Frontal cortex (tissue), 4 donors: ENCODE data around the gene CCDC102B. TPM values are rescaled to one million over a fixed set of nuclear protein-coding genes. Genes with fewer than 3 reads are reported as not detected.
A peak's percentile ranks its signal among the peaks of the same experiment; 100 is the strongest.
"Not testable (repeated sequence)": the region's sequence is repeated elsewhere in the genome, so short reads cannot be mapped to it uniquely, and the experiment has no call there.

Experiments used
- DNase-seq, 2 donors: peaks; one replicate each; pipeline ENCODE4 v3.0.0; 2012; ENCODE audit warnings: low spot score in 2 of 2
- FAIRE-seq: peaks from 2 replicates; lab custom pipeline; 2012; peaks lifted over from hg19 to GRCh38; lab: Jason Lieb, UNC
- total RNA-seq: library from RNA; depleted of rRNA; stranded (reverse); fragments of >200 nt; gene quantifications from one replicate; pipeline ENCODE4 v1.2.3, GENCODE V29; 2014
- donor health status: control.
- donor health status: control.
- donor health status: control.

The CCDC102B gene
- 12.2 TPM for total RNA-seq

- DNase-seq (no peak), FAIRE-seq (no peak)
These were observed at the start of gene CCDC102B for GRCh38 chr18:68797871-68798270. Gene CCDC102B (plus strand): TSS chr18:68798080. CDS start chr18:68836764, 38,684 bp downstream.

DNA sequence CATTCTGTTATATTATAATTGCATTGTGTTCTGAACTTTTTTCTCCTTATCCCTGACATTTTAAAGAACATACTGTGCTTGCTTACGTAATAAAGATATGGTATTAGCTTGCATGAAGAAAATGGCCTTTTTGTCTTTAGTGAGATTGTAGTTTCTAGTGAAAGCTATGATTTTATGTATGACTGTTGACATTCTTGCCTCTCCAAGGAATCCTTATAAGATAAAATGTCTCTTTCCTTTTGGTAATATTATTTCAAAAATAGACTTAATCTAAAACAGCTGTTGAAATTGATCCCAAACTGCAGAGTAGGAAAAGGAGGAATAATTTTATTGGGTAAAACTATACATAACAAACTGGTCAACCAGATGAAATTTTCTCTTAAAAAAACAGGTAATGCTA, 40.8 kb upstream of the CCDC102B start:
- no peak for FAIRE-seq
- DNase-seq = no peak

DNA sequence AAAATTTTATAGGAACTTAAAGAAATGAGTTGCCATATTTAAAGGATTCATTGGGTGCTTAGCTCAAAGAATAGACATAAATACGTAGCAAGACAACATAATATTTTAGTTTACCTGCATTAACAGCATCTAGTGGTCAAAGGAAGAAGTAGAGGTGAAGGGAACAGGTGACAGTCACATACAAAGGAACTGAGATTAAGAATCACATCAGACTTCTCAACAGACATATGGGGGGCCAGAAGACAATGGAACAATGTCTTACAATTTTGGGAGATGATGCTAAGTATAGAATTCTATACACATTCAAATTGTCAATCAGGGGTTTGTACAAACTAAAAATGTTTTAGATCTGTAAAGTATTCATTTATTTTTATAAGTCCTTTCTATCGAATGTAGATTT, 38.6 kb upstream of the CCDC102B start:
- no peak for FAIRE-seq
- no peak for DNase-seq

- FAIRE-seq = no peak
- no peak for DNase-seq
These were observed 34.8 kb upstream of the CCDC102B start for GRCh38 chr18:68763083-68763482.

DNA sequence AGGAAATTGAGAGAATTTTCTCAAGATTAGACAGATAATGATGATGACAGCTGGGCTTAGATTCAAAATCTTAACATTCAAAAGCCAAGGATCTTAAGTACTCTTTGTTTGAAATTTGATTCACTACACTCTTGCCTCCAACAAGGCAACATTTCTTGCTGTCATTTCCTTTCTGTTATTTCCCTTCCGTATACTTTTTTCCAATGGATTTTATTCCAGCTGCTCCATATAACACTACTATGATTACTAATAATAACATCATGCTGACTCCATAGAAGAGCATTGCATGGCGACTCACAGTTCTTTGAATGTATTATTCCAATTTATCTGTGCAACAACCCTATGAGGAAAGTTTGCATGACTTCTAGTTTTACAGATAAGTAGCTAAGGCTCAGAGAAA, 33.9 kb upstream of the CCDC102B start:
- DNase-seq (no peak), FAIRE-seq (no peak)

GRCh38 chr18:68766433-68766832, 31.4 kb upstream of the CCDC102B start:
- no peak for DNase-seq
- no peak for FAIRE-seq

DNA sequence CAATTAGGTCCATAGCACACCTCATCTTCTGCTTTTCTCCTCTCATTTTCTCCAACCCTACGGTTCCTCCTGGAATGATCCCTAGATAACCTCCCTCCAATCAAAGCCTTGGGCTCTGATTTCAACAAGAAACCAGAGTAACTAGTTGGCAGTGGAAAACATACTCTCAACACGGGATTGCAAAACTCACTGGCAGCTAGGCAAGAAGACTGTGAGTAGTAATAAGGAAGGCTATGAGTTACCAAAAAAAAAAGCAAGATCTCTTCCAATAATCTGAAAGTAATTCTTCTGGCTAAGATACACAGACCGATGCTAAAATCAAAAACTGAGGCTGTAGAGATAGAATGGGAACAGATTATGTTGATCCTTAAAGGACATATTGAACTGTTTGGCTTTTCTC, 28.4 kb upstream of the CCDC102B start:
- FAIRE-seq (no peak), DNase-seq (no peak)

DNA sequence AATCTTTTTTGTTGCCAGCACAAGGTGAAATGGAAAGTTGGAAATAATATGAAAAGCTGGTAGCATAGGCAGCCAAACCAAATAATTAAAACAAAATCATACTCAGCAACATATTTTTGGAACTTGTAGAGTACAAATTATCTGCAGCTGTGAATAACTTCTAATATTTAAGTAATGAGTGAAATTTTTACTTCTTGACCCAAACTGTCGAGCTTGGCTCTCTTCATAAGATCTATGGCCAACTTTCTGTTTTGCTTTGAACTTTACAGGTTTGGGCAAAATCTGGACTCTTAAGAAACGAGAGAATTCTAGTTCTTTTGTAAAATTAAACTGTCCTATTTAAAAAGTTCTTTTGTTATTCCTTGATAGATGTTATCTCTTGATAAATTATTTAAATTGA, 25.6 kb upstream of the CCDC102B start:
- FAIRE-seq (peak; percentile 57), DNase-seq (no peak)

DNA sequence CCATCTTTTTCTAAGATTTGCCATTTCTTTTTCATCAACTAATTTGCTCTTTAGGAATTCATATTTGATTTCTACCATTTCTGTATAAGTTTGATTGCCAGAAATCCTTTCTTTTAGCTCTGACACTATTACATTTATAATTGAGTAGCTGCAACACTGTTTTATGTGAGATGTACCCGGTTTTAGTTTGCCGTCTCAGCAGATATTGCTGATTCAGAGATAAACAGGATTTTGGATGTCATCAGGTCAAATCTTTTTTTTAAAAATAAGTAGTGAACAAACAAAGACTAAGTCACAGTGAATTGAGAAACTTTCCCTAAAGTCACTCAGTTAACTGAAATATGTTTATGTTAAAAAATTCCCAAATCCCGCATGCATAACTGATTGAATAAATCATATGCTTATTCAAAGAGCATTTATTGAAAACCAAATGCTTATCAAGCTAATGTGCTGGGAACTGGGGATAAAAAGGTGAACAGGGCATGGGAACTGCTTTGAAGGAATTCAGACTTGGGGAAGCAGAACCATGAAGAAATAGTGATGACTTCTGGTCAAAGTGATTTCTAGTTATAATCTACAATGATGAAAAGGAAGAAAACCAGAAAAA, 19.5 kb upstream of the CCDC102B start:
- FAIRE-seq (no peak), DNase-seq (no peak)

- FAIRE-seq = peak; percentile 21
- DNase-seq = no peak
These were observed 18.7 kb upstream of the CCDC102B start for GRCh38 chr18:68779169-68779568.

- FAIRE-seq (no peak), DNase-seq (no peak)
These were observed 16.9 kb upstream of the CCDC102B start for GRCh38 chr18:68780802-68781635.

GRCh38 chr18:68783506-68783905, 14.4 kb upstream of the CCDC102B start:
- no peak for DNase-seq
- FAIRE-seq = no peak

- FAIRE-seq (no peak), DNase-seq (no peak)
These were observed 13.8 kb upstream of the CCDC102B start for GRCh38 chr18:68784071-68784470.

DNA sequence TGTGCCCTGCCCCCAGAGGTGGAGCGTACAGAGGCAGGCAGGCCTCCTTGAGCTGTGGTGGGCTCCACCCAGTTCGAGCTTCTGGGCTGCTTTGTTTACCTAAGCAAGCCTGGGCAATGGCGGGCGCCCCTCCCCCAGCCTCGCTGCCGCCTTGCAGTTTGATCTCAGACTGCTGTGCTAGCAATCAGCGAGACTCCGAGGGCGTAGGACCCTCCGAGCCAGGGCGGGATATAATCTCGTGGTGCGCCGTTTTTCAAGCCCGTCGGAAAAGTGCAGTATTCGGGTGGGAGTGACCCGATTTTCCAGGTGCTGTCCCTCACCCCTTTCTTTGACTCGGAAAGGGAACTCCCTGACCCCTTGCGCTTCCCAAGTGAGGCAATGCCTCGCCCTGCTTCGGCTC, 7.6 kb upstream of the CCDC102B start:
- not testable (repeated sequence) for DNase-seq, FAIRE-seq

DNA sequence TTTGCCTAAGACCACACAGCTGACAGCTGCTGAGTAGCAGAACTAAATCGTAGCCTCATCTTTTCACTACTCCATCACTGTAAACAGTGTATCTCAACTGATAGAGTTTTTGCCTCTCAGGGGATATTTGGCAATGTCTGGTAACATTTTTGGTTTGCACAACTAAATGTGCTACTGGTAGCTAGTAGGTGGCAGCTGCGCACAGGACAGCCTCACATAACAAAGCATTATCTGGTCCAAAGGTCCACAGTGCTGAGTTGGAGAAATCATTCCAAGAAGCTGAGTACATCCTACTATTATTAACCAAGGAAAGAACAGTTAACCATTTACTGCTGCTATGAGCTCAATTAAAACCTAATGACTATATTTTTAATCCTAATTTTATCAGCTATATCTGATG, 6.1 kb upstream of the CCDC102B start:
- no peak for FAIRE-seq

GRCh38 chr18:68793951-68794350, 3.9 kb upstream of the CCDC102B start:
- DNase-seq (no peak), FAIRE-seq (no peak)

More for the DNA sequence above, 6.1 kb upstream of the CCDC102B start:
- DNase-seq = no peak

- DNase-seq = no peak
- no peak for FAIRE-seq
These were observed 767 bp upstream of the CCDC102B start for GRCh38 chr18:68796936-68797690.

DNA sequence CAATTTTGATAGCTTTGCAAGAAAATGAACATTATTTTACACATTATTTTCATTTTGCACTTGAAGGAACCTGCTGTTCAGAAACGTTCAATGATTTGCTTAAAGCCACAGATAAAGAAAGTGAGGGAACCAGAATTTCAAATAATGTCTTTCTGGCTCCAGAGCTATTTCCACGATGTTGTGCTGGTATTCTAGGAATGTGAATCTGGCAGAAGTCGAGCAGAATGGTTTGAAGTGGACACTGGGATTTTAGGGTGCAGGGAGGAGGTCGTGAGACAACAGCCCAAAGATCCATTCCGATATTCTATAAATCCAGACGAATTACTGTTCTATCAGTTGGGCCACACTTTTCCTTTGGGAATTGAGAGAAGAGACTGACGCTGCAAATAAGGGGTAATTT, 2.2 kb downstream of the CCDC102B start:
- FAIRE-seq (no peak), DNase-seq (no peak)

DNA sequence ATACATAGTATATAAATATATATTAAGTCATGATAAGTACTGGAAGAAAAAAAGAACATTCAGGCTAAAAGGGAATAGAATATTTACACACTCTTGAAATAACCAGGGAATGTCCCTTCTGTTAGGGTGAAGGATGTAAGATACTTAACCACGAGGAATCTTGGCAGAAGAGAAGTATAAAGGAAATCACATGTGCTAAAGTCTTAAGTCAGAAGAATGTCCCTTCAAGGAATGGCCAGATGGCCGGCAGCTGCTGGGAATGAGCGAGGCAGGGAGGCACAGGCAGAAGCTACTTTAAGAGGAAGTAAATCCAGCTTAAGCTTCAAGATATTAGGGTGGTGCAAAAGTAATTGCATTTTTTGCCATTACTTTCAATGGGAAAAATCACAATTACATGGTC, 5.5 kb downstream of the CCDC102B start:
- FAIRE-seq (no peak), DNase-seq (no peak)

- no peak for FAIRE-seq
- no peak for DNase-seq
These were observed 19.7 kb downstream of the CCDC102B start for GRCh38 chr18:68817584-68817983.

GRCh38 chr18:68818584-68818983, 20.7 kb downstream of the CCDC102B start:
- FAIRE-seq (no peak), DNase-seq (no peak)
